PC-3 (cell line): ENCODE data around the gene CLDN22.

Experiments used
- EZH2 ChIP-seq: fragments of 300-600 bp; sonication (generic); IDR thresholded peaks from one replicate; pipeline ENCODE4 v1.6.1; 2017; ENCODE audit warnings: antibody characterized with exemption, mild to moderate bottlenecking, low read length; ENCODE audit not compliant: unreplicated experiment
- EZH2phosphoT487 ChIP-seq: fragments of 300-600 bp; sonication (generic); IDR thresholded peaks from 2 replicates; pipeline ENCODE4 v1.6.1; 2018; ENCODE audit warnings: mild to moderate bottlenecking, antibody characterized with exemption, low read length, borderline replicate concordance
- TF ChIP-seq, protein P1 (sequence below): fragments of 300-600 bp; sonication (generic); conservative IDR thresholded peaks from 2 replicates; pipeline ENCODE4 v1.5.1; 2017; ENCODE audit warnings: antibody characterized with exemption, low read depth, mild to moderate bottlenecking, low read length

DNA sequence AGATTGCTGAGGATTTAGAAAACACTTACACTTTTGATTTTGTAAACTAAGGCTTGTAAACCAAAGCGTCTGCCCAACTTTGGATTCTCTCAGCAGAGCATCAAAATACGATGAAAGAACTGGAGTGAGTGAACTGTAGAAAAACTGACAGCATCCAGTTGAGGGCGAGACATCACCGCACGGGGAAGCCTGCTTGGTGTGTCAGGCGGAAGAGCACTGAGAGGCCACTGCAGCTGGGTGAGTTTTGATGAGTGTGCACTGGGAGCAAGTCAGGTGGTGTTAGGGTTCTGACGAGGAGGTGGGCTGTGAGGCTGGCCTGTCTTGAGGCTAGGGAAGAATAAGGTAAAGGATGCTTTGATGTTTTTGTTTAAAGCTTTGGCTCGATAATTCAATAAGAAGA is 49.0 kb upstream of the CLDN22 start:
- TF ChIP-seq, protein P1, sequence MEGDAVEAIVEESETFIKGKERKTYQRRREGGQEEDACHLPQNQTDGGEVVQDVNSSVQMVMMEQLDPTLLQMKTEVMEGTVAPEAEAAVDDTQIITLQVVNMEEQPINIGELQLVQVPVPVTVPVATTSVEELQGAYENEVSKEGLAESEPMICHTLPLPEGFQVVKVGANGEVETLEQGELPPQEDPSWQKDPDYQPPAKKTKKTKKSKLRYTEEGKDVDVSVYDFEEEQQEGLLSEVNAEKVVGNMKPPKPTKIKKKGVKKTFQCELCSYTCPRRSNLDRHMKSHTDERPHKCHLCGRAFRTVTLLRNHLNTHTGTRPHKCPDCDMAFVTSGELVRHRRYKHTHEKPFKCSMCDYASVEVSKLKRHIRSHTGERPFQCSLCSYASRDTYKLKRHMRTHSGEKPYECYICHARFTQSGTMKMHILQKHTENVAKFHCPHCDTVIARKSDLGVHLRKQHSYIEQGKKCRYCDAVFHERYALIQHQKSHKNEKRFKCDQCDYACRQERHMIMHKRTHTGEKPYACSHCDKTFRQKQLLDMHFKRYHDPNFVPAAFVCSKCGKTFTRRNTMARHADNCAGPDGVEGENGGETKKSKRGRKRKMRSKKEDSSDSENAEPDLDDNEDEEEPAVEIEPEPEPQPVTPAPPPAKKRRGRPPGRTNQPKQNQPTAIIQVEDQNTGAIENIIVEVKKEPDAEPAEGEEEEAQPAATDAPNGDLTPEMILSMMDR: no peak
- TF ChIP-seq EZH2: no peak
- no peak for TF ChIP-seq EZH2phosphoT487
